ENCODE results near the gene HIP1R. TPM values are rescaled to one million over a fixed set of nuclear protein-coding genes. Genes with fewer than 3 reads are reported as not detected.
A peak's percentile ranks its signal among the peaks of the same experiment; 100 is the strongest.

HIP1R gene
- total RNA-seq, 1 donor from 2014 or later = 22.2 TPM

- no peaks in the 10 kb centered on the region for H3K9me3 ChIP-seq (ENCODE audit: insufficient read depth, low read depth, low read length)
- no peak overlapping the region for H3K4me3 ChIP-seq (ENCODE audit: insufficient read depth, low read depth, low read length)
- no peak for TF ChIP-seq EZH2 (IDR thresholded peaks at IDR 0.05; ENCODE audit: insufficient read depth, low read length)
- TF ChIP-seq, protein P1, sequence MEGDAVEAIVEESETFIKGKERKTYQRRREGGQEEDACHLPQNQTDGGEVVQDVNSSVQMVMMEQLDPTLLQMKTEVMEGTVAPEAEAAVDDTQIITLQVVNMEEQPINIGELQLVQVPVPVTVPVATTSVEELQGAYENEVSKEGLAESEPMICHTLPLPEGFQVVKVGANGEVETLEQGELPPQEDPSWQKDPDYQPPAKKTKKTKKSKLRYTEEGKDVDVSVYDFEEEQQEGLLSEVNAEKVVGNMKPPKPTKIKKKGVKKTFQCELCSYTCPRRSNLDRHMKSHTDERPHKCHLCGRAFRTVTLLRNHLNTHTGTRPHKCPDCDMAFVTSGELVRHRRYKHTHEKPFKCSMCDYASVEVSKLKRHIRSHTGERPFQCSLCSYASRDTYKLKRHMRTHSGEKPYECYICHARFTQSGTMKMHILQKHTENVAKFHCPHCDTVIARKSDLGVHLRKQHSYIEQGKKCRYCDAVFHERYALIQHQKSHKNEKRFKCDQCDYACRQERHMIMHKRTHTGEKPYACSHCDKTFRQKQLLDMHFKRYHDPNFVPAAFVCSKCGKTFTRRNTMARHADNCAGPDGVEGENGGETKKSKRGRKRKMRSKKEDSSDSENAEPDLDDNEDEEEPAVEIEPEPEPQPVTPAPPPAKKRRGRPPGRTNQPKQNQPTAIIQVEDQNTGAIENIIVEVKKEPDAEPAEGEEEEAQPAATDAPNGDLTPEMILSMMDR (IDR thresholded peaks at IDR 0.05; ENCODE audit: insufficient read depth, low read depth, low read length) = no peak
- H4K20me1 ChIP-seq (ENCODE audit: insufficient read depth, low read length) = peaks cover 32% of the 10 kb centered on the region
- H3K27ac ChIP-seq (ENCODE audit: low read depth, low read length) = no peak overlapping the region
- peaks cover 11% of the 10 kb centered on the region for H3K4me1 ChIP-seq (ENCODE audit: insufficient read depth, low read length)
- Mint-ChIP-seq H3K9me3 (ENCODE audit: unreplicated experiment) (no peaks in the 10 kb centered on the region), H3K4me3 (ENCODE audit: unreplicated experiment) (no peak overlapping the region), H3K27me3 (ENCODE audit: low read depth, unreplicated experiment) (no peaks in the 10 kb centered on the region), H3K27ac (ENCODE audit: unreplicated experiment) (no peak overlapping the region), H3K36me3 (ENCODE audit: low read depth, unreplicated experiment) (peaks cover 15% of the 10 kb centered on the region), H3K4me1 (ENCODE audit: low read depth, unreplicated experiment) (no peaks in the 10 kb centered on the region)
- H3K9ac ChIP-seq (ENCODE audit: low read length) = no peak overlapping the region
- H3K4me2 ChIP-seq (ENCODE audit: low read length) = no peak overlapping the region
- no peak overlapping the region for H2AFZ ChIP-seq (ENCODE audit: low read depth, low read length)
- no peak for DNase-seq (ENCODE audit: low read depth)
- H3K27me3 ChIP-seq (ENCODE audit: insufficient read depth, low read length) = no peaks in the 10 kb centered on the region
- FAIRE-seq = no peak
- peaks cover 8% of the 10 kb centered on the region for H3K79me2 ChIP-seq (ENCODE audit: insufficient read depth, low read length)
- H3K36me3 ChIP-seq (ENCODE audit: insufficient read depth, low read length) = peaks cover 21% of the 10 kb centered on the region
These were observed 29.6 kb downstream of the HIP1R start for GRCh38 chr12:122864894-122865253.

DNA sequence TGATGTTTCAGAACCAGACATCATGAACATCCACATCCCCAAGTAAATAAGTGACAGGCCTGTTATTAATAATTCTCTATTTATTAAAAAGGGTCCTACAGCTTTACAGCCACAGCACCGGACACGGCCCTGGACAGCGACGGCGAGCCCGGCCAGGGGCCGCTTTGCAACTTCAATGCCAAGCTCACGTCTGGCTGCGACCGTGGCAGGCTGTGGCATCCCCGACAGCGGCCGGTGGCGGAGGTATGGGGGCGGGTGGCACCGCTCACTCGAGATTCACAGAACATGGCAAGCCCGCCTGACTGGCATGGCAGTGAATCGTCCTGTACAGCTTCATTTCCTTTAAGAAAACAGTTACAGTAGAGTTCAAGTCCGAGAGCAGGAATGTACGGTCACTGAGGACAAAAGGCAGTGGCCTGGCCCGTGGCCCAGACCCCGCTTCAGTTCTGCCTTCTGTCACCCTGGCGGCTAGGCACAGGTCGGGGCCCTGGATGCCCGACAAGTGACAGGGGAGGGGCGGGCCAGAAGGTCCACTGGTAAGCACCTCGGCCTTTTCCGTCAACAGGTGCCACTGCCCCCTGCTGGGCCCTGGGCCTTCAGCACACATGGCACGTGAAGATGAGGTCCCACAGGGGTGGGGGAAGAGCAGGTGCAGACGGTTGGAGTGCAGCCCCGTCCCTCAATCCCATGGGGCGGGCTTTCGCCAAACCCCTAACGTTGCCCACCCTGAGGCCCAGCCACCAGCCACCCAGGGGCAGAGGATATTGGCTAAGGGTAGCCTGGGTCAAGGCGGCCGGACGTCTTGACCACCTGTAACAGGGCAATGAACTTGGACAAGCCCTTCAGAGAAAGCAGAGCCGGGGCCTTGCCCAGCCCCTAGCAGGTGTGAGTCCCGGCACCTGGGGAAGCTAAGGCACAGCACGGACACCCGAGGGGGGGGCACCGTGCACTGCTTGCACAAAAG, 30.3 kb downstream of the HIP1R start:
- Histone ChIP-seq H3K27ac (ENCODE audit: low read depth, low read length) (no peak overlapping the region), H3K4me3 (ENCODE audit: insufficient read depth, low read depth, low read length) (no peak overlapping the region), H4K20me1 (ENCODE audit: insufficient read depth, low read length) (peaks cover 29% of the 10 kb centered on the region), H2AFZ (ENCODE audit: low read depth, low read length) (no peak overlapping the region), H3K9me3 (ENCODE audit: insufficient read depth, low read depth, low read length) (no peaks in the 10 kb centered on the region), H3K4me1 (ENCODE audit: insufficient read depth, low read length) (peaks cover 11% of the 10 kb centered on the region), H3K9ac (ENCODE audit: low read length) (no peak overlapping the region), H3K79me2 (ENCODE audit: insufficient read depth, low read length) (peaks cover 15% of the 10 kb centered on the region), H3K36me3 (ENCODE audit: insufficient read depth, low read length) (peaks cover 22% of the 10 kb centered on the region), H3K27me3 (ENCODE audit: insufficient read depth, low read length) (no peaks in the 10 kb centered on the region), H3K4me2 (ENCODE audit: low read length) (no peak overlapping the region)
- DNase-seq (ENCODE audit: low read depth) (no peak), FAIRE-seq (no peak)
- TF ChIP-seq, protein P1 (IDR thresholded peaks at IDR 0.05; ENCODE audit: insufficient read depth, low read depth, low read length) = peak; percentile 16
- TF ChIP-seq EZH2 (IDR thresholded peaks at IDR 0.05; ENCODE audit: insufficient read depth, low read length) = no peak
- H3K27ac Mint-ChIP-seq (ENCODE audit: unreplicated experiment) = no peak overlapping the region
- no peaks in the 10 kb centered on the region for H3K9me3 Mint-ChIP-seq (ENCODE audit: unreplicated experiment)
- no peak overlapping the region for H3K4me3 Mint-ChIP-seq (ENCODE audit: unreplicated experiment)
- H3K36me3 Mint-ChIP-seq (ENCODE audit: low read depth, unreplicated experiment) = peaks cover 15% of the 10 kb centered on the region
- no peaks in the 10 kb centered on the region for H3K27me3 Mint-ChIP-seq (ENCODE audit: low read depth, unreplicated experiment)
- H3K4me1 Mint-ChIP-seq (ENCODE audit: low read depth, unreplicated experiment) = no peaks in the 10 kb centered on the region

DNA sequence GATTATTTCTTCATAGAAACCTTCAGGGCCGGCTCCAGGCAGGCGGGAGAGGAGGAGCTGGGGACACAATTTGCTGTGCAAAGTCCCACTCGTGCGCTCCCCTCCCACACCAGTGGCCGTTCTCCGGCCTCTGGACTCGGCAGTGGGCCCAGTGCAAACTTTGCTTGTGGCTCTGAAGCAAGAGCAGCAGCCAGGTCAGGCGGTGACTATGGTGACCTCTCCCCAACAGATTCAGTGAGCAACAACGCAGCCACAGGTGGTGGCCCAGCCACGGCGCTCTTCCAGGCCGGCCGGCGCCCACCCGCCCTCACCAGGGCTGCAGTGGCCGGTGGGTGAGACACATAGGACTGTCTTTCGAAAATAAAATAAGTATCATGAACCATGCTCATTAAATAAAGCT, 31.1 kb downstream of the HIP1R start:
- DNase-seq (ENCODE audit: low read depth) (no peak), FAIRE-seq (no peak)
- H3K36me3 Mint-ChIP-seq (ENCODE audit: low read depth, unreplicated experiment) = peaks cover 15% of the 10 kb centered on the region
- peaks cover 22% of the 10 kb centered on the region for H3K36me3 ChIP-seq (ENCODE audit: insufficient read depth, low read length)
- no peak overlapping the region for H2AFZ ChIP-seq (ENCODE audit: low read depth, low read length)
- peaks cover 23% of the 10 kb centered on the region for H3K79me2 ChIP-seq (ENCODE audit: insufficient read depth, low read length)
- H3K4me1 ChIP-seq (ENCODE audit: insufficient read depth, low read length) = peaks cover 19% of the 10 kb centered on the region
- H3K27me3 ChIP-seq (ENCODE audit: insufficient read depth, low read length) = no peaks in the 10 kb centered on the region
- H3K4me3 ChIP-seq (ENCODE audit: insufficient read depth, low read depth, low read length) = no peak overlapping the region
- H3K4me3 Mint-ChIP-seq (ENCODE audit: unreplicated experiment) = no peak overlapping the region
- no peak overlapping the region for H3K27ac Mint-ChIP-seq (ENCODE audit: unreplicated experiment)
- H3K4me2 ChIP-seq (ENCODE audit: low read length) = no peak overlapping the region
- H3K9me3 ChIP-seq (ENCODE audit: insufficient read depth, low read depth, low read length) = no peaks in the 10 kb centered on the region
- no peak overlapping the region for H3K27ac ChIP-seq (ENCODE audit: low read depth, low read length)
- H4K20me1 ChIP-seq (ENCODE audit: insufficient read depth, low read length) = peaks cover 34% of the 10 kb centered on the region
- H3K4me1 Mint-ChIP-seq (ENCODE audit: low read depth, unreplicated experiment) = peaks cover 7% of the 10 kb centered on the region
- H3K9me3 Mint-ChIP-seq (ENCODE audit: unreplicated experiment) = no peaks in the 10 kb centered on the region
- no peak overlapping the region for H3K9ac ChIP-seq (ENCODE audit: low read length)
- no peaks in the 10 kb centered on the region for H3K27me3 Mint-ChIP-seq (ENCODE audit: low read depth, unreplicated experiment)
- TF ChIP-seq, protein P1 (IDR thresholded peaks at IDR 0.05; ENCODE audit: insufficient read depth, low read depth, low read length) = no peak
- no peak for TF ChIP-seq EZH2 (IDR thresholded peaks at IDR 0.05; ENCODE audit: insufficient read depth, low read length)

All from astrocyte (in vitro differentiated cells and primary cell).